ENCODE results near the gene HSD17B1.
"Not testable (repeated sequence)": the region's sequence is repeated elsewhere in the genome, so short reads cannot be mapped to it uniquely, and the experiment has no call there.

HSD17B1 gene

DNA sequence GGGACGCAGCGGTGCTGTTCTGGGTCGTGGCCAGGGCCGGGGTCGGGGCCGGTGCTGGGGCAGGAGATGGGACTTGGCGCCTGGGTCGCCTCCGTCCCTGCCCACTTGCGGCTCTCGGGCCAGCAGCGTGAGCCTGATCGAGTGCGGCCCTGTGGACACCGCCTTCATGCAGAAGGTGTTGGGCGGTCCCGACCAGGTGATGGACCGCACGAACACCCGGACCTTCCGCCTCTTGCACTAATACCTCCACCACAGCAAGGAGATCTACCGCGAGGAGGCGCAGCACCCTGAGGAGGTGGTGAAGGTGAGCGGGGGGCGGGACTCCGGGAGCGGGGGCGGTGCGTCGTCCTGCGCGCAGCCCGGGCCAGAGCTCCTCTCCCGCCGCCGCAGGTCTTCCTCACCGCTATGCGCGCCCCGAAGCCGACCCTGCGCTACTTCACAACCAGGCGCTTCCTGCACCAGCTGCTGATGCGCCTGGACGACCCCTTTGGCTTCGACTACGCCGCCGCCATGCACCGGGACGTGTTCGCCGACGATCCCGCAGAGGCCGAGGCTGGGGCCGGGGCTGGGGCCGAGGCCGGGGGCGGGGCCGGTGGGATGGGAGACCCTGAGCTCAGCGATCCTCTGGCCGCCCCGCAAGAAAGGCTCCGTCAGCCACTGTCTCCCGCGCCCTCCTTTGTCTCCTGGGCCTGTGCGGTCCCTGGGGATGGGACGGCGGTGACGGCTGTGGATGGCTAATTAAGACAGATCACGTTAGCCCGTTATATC, 4.5 kb upstream of the HSD17B1 start:
- DNase-seq = no peak

DNA sequence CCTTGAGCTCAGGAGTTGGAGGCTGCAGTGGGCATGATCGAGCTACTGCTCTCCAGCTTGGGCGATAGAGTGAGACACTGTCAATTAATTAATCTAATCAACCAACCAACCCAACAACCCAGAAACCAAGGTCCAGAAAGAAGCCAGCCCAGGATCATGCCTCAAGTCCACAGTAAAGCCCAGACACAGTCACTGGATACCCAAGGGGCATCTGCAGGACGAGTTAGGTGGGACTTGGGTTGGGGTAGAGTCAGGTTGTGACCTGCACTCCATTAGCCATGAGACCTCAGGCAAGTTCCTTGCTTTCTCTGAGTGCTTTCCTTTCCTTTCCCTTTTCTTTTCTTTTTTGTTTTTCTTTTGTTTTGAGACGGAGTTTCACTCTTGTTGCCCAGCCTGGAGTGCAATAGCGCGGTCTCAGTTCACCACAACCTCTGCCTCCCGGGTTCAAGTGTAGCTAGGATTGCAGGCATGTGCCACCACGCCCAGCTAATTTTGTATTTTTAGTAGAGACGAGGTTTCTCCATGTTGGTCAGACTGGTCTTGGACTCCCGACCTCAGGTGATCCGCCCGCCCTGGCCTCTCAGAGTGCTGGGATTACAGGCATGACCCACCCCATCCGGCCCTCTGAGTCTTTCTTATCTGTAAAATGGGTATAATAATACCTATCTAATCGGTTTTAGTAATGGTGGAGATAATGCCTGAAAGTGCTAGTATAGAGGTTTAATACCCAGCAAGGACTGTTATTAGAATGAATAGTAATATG, 3.5 kb upstream of the HSD17B1 start:
- DNase-seq = no peak

- no peak for DNase-seq
Observed at GRCh38 chr17:42553161-42553818, 567 bp downstream of the HSD17B1 start.

GRCh38 chr17:42553866-42554249, 1.1 kb downstream of the HSD17B1 start:
- DNase-seq = no peak

DNA sequence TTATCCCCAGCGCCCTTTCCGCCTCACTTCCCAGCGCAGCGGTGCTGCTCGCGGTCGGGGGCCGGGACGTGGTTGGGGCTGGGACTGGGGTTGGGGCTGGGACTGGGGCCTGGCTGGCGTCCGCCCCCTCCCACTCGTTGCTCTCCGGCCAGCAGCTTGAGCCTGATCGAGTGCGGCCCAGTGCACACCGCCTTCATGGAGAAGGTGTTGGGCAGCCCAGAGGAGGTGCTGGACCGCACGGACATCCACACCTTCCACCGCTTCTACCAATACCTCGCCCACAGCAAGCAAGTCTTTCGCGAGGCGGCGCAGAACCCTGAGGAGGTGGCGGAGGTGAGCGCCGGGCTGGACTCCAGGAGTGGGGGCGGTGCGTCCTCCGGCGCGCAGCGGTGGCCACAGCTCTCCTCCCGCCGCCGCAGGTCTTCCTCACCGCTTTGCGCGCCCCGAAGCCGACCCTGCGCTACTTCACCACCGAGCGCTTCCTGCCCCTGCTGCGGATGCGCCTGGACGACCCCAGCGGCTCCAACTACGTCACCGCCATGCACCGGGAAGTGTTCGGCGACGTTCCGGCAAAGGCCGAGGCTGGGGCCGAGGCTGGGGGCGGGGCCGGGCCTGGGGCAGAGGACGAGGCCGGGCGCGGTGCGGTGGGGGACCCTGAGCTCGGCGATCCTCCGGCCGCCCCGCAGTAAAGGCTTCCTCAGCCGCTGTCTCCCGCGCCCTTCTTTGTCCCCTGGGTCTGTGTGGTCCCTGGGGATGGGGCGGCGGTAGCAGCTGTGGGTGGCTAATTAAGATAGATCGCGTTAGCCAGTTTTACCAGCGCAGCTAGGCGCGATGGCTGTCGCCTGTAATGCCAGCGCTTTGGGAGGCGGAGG, 1.8 kb downstream of the HSD17B1 start:
- DNase-seq = peak; percentile 52 to 78

DNA sequence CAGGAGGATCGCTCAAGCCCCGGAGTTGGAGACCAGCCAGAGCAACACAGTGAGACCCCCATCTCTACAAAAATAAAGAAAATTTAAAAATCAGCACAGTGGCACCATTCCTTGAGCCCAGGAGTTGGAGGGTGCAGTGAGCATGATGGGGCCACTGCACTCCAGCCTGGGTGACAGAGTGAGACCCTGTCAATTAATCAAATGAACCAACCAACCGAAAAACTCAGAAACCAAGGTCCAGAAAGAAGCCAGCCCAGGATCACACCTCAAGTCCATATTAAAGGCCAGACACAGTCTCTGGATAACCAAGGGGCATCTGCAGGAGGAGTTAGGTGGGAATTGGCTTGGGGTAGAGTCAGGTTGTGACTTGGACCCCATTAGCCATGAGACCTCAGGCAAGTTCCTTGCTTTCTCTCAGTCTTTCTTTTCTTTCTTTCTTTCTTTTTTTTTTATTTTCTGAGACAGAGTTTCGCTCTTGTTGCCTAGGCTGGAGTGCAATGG, 2.4 kb downstream of the HSD17B1 start:
- DNase-seq = no peak

DNA sequence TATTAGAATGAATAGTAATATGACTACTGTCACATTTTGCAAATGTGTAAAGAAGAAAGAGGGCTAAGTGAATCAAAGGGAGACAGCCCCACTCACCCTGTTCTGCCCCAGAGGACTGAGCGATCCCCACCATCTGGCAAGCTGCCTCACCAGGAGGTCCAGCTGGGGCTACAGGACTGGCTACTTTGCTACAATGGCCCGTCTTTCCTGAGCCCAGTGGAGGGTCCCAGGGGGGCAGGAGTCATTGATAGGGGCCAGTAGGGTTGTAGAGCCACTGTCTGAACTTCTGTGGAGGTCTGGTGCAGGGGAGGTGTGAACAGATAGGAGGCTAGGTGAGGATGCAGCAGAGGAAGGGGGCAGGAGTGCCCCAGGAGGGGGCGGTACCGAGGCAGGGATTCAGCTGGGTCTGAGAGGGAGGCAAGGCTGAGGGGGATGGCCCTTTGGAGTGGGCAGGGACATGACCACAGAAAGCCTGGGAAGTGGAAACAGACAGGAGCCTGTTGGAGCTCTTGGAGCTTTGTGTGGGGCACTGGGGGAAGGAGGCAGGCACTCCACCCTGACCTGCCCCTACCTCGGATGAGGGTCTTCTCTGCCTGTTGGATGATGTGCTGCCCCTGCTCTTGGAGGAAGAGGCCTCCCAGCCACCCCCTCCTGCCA, 3.4 kb downstream of the HSD17B1 start:
- not testable (repeated sequence) for DNase-seq

DNA sequence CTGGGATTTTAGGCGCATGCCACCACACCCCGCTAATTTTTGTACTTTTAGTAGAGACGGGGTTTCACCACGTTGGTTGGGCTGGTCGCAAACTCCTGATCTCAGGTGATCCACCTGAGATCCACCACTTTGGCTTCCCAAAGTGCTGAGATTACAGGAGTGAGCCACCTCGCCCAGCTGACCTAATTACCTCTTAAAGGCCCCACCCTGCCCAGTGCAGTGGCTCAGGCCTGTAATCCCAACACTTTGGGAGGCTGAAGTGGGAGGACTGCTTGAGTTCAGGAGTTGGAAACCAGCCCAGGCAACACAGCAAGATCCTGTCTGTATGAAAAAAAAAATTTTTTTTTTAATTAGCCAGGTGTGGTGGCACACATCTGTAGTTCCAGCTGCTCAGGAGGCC, 6.4 kb downstream of the HSD17B1 start:
- DNase-seq = no peak

DNA sequence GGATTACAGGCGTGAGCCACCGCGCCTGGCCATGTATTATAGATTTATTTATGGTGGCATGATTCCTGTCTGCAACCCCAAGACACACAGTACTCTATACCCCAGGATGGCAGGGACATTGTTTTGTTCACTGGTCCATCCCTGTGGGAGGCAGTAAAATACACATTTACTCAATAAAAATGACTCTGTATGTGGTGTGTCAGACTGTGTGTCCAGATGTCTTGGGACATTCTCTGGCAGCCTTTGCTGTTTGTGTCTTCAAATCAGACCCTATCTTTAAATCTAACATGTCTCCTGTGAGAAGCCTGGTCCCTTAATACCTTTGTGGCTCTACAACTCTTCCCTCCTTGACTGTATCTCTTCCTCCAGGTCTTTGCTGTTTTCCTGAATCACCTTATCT, 7.5 kb downstream of the HSD17B1 start:
- no peak for DNase-seq

DNA sequence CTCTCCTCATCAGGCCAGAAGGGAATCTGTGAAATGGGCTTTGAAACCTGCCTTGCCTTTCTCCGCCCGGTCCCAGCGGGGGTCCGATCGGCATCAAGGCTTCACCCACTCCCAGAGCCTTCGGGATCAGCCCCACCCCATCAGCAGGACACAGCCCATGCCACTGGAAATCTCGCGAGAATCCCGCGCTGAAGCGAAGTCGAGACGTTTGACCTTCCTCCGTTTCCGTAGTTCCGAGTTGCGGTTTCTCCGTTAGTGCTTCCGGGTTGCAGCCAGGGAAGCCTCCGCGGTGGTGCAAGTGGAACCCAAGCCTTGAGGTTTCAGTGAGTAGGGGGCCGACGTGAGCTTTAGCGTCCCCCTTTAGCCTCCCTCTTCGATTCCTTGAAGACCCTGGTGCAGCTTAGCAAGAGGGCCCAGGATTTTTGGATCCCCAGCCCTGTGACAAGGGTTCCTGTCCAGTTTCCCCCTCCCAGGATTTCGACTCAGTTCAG, 9.2 kb downstream of the HSD17B1 start, which contains the start of gene COASY:
COASY (plus strand) TSS at position 252 of the 491 bp plus-strand sequence. CDS start 475 bp downstream, outside the sequence.
- DNase-seq = peak; percentile 84 to 92

DNA sequence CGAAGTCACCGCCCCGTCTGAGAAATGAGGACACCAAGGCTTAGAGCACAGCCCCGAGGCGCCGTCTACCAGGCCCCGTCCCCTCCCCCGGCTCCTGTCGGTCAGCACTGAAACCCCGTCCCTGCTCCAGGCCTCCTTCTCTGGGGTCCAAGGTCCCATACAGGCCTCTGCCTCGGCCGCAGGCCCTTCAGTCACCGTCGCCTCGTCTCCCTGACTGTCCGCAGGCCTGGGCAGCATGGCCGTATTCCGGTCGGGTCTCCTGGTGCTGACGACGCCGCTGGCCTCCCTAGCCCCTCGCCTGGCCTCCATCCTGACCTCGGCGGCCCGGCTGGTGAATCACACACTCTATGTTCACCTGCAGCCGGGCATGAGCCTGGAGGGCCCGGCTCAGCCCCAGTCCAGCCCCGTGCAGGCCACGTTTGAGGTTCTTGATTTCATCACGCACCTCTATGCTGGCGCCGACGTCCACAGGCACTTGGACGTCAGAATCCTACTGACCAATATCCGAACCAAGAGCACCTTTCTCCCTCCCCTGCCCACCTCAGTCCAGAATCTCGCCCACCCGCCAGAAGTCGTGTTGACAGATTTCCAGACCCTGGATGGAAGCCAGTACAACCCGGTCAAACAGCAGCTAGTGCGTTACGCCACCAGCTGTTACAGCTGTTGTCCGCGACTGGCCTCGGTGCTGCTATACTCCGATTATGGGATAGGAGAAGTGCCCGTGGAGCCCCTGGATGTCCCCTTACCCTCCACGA, 9.8 kb downstream of the HSD17B1 start:
- DNase-seq = no peak

- no peak for DNase-seq
Observed at GRCh38 chr17:42563143-42563509, 10.4 kb downstream of the HSD17B1 start.

DNA sequence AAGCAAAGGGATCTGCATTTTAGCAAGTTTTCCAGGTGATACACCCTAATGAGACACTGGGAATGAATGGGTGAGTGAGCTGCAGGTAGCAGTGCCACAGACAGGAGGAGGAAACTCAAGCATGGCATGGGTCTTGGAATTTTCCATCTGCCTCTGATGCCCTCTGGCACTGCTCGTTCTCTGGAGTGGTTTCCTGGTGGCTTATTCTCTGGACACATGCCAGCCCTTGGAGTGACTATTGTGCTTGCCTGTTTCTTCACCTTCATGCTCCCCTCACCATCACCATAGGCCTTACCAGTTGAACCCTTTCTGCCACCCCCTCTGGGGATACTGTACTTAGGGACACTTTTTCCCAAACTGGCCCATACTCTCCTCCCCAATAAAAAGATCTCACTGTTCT, 10.8 kb downstream of the HSD17B1 start:
- no peak for DNase-seq

DNA sequence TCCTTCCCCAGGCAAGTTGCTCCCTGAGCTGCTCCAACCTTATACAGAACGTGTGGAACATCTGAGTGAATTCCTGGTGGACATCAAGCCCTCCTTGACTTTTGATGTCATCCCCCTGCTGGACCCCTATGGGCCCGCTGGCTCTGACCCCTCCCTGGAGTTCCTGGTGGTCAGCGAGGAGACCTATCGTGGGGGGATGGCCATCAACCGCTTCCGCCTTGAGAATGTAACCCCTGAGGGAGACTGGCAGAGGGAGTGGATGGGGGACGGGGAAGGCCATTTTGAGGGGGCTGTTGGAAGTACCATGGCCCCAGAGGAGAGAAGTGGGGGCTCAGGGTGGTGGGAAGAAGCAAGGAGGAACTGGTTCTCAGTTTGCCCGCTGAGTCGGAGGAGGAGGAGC, 11.2 kb downstream of the HSD17B1 start:
- no peak for DNase-seq

GRCh38 chr17:42564815-42565522, 12.2 kb downstream of the HSD17B1 start:
- no peak for DNase-seq

GRCh38 chr17:42565523-42566214, 12.9 kb downstream of the HSD17B1 start:
- no peak for DNase-seq

GRCh38 chr17:42566215-42566882, 13.6 kb downstream of the HSD17B1 start:
- no peak for DNase-seq

DNA sequence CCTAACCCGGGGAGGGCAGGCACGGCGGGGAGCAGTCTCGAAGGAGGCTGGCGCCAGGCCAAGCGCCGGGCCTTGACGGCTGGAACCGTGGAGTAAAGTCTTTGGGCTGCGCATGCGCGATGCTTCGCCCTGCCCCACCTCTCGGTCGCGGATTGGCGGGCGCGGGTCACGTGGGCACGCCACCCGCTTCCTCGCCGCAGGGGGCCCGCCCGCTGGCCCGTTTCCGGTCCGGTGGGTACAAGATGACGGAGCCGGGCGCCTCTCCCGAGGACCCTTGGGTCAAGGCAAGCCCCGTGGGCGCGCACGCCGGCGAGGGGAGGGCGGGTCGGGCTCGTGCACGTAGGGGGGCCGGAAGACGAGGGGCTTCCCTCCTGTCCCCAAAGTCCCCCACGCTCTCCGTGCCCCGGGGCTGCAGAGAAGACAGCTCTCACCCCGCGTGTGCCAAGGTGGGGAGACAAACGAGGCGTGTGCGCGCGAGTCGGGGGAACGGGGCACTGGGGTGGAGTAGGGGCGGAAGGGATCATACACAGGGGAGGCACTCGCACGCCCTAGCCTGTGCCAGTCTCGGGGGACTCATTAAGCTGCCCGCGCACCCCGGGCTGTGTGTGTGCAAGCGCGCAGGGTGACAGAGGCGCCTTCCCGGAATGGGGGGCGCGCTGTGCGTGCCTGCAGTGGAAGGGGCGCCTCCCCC, 14.3 kb downstream of the HSD17B1 start, which contains the start of gene MLX:
MLX (plus strand) TSS at position 218 of the 691 bp plus-strand sequence; CDS start at position 243, 25 bp downstream.
- DNase-seq = peak; percentile 84 to 90
